ENCODE results near the gene CACNA1S.
A peak's percentile ranks its signal among the peaks of the same experiment; 100 is the strongest.

The CACNA1S gene

DNA sequence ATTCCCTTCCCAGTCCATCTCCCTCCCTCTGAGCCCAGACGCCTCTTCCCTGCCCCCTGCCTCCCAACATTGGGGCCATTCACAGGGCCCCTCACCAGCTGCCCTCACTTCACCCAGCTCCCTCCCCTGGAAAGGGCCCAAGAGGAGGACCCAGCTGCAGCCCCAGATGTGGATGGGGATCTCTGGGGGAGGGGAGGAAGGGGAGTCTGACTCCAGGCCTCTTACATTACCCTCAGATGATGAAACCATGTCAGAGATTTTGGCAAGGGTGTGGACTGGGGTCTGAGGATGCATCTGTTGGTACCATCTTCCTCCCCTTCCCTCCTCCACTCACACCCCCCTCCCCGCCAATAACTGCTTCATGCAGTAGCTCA, 87.6 kb downstream of the CACNA1S start:
- Histone ChIP-seq H3K36me3 (ENCODE audit: control insufficient read depth, insufficient read depth, low read length) (no peaks in the 10 kb centered on the region), H3K4me3 (ENCODE audit: insufficient read depth, low read depth, low read length, poor library complexity, severe bottlenecking) (no peak overlapping the region), H3K27ac (ENCODE audit: insufficient read depth, low read length, poor library complexity, severe bottlenecking) (no peak overlapping the region), H3K27me3 (replicated peaks; ENCODE audit: control insufficient read depth, insufficient read depth, low read length, poor library complexity, severe bottlenecking) (no peaks in the 10 kb centered on the region), H3K4me1 (ENCODE audit: control insufficient read depth, insufficient read depth, low read length, poor library complexity, severe bottlenecking) (peaks cover 44% of the 10 kb centered on the region), H3K9me3 (ENCODE audit: control insufficient read depth, low read length) (no peaks in the 10 kb centered on the region)
- no peak for DNase-seq

DNA sequence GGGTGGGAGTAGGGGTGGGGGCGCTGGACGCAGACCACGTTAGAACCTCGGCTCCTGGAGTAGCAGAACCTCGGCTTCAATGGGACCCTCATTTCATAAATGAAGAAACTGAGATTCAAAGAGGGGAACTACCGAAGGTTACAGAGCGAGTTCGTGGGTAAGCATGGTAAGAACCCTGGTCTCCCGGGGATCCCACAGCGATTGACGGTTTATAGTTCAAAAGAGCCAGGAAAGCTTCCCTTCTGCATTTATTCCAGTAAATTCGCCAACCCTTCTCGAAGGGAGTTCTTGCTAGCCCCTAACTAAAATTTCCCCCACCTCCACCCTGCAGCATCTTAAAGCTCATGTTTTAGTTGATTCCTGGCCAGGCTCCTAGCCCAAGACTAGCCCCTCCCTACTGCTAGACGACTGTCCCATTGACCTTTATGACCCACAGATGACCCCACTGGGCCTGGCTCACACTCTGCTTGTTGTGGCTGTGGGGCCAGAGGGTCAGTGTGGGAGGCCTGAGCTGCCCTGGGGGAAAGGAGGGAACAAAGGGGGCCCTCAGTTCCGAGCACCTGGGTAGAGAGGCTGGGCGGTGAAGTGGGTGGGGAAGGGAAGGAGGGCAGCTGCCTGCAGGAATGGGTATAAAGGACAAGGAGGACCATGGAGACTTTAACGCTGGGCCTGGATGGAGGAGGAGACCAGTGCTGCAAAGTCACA, 88.2 kb downstream of the CACNA1S start:
- peak overlapping the region; percentile 33 for H3K27ac ChIP-seq (ENCODE audit: insufficient read depth, low read length, poor library complexity, severe bottlenecking)
- no peaks in the 10 kb centered on the region for H3K36me3 ChIP-seq (ENCODE audit: control insufficient read depth, insufficient read depth, low read length)
- H3K9me3 ChIP-seq (ENCODE audit: control insufficient read depth, low read length), result no peaks in the 10 kb centered on the region
- no peak for DNase-seq
- H3K4me3 ChIP-seq (ENCODE audit: insufficient read depth, low read depth, low read length, poor library complexity, severe bottlenecking), result no peak overlapping the region
- H3K4me1 ChIP-seq (ENCODE audit: control insufficient read depth, insufficient read depth, low read length, poor library complexity, severe bottlenecking), result peaks cover 49% of the 10 kb centered on the region
- no peaks in the 10 kb centered on the region for H3K27me3 ChIP-seq (replicated peaks; ENCODE audit: control insufficient read depth, insufficient read depth, low read length, poor library complexity, severe bottlenecking)

DNA sequence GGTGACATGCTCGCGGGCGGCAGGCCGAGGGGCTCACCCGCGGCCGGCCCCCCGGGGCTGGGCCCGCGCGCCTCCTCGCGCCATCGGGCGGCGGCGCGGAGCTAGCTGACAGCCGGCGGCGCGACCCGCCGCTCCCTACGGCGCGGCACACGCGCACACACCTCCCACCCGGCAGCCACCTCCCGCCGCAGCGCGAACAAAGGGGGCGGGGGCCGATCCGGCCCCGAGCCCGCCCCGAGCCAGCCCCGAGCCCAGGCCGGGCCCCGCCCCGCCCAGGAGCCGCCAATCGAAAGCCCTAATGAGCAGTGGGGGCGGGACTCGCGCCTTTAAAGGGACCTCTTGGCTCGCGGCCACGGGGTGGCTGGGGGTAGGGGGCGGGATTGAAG, 88.7 kb downstream of the CACNA1S start, which contains the start of gene KIF21B:
KIF21B (minus strand) TSS at position 198 of the 386 bp plus-strand sequence. CDS start 331 bp downstream, outside the sequence.
- Histone ChIP-seq H3K36me3 (ENCODE audit: control insufficient read depth, insufficient read depth, low read length) (no peaks in the 10 kb centered on the region), H3K4me3 (ENCODE audit: insufficient read depth, low read depth, low read length, poor library complexity, severe bottlenecking) (peak within 1 kb of the TSS; percentile 83), H3K27me3 (replicated peaks; ENCODE audit: control insufficient read depth, insufficient read depth, low read length, poor library complexity, severe bottlenecking) (no peaks in the 10 kb centered on the region), H3K9me3 (ENCODE audit: control insufficient read depth, low read length) (no peaks in the 10 kb centered on the region), H3K4me1 (ENCODE audit: control insufficient read depth, insufficient read depth, low read length, poor library complexity, severe bottlenecking) (peaks cover 54% of the 10 kb centered on the region), H3K27ac (ENCODE audit: insufficient read depth, low read length, poor library complexity, severe bottlenecking) (peak within 1 kb of the TSS; percentile 81)
- peak; percentile 83 to 87 (median 86) for DNase-seq

DNA sequence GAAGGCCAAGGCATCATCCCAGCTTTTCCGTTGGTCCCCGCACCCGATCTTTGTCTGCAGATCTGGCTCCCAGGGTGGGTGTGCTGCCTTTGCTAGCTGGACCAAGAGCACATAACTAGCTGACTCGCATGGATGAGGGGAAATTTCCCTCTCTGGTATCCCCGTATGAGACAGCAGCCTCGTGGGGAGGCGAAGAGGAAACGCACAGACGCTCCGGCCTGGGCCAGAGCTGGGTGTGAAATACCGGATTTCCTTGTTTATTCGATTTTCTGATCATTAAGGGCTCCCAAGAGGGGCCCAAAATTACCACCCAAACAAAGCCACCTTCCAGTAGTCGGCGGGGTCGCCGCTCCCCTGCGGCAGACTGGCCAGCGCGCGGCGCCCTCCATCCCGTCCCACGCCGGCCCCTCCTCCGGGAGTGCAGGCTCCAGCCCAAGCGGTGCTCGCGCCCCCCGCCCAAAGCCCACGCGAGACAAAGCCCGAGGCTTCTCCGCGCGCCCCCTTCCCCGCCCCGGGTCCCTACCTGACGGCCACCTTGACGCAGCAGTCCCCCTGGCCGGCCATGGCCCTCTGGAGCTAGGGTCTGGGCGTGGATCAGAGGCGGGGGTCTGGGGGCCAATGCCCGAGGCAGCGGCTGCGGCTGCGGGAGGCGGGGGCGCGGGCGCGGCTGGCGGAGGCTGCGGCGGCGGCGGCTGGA, 89.3 kb downstream of the CACNA1S start:
- Histone ChIP-seq H3K9me3 (ENCODE audit: control insufficient read depth, low read length) (no peaks in the 10 kb centered on the region), H3K36me3 (ENCODE audit: control insufficient read depth, insufficient read depth, low read length) (no peaks in the 10 kb centered on the region), H3K4me3 (ENCODE audit: insufficient read depth, low read depth, low read length, poor library complexity, severe bottlenecking) (peak overlapping the region; percentile 83), H3K4me1 (ENCODE audit: control insufficient read depth, insufficient read depth, low read length, poor library complexity, severe bottlenecking) (peaks cover 60% of the 10 kb centered on the region), H3K27ac (ENCODE audit: insufficient read depth, low read length, poor library complexity, severe bottlenecking) (peak overlapping the region; percentile 81), H3K27me3 (replicated peaks; ENCODE audit: control insufficient read depth, insufficient read depth, low read length, poor library complexity, severe bottlenecking) (no peaks in the 10 kb centered on the region)
- peak in 2 of 3 donors; percentile 29 to 33 for DNase-seq

DNA sequence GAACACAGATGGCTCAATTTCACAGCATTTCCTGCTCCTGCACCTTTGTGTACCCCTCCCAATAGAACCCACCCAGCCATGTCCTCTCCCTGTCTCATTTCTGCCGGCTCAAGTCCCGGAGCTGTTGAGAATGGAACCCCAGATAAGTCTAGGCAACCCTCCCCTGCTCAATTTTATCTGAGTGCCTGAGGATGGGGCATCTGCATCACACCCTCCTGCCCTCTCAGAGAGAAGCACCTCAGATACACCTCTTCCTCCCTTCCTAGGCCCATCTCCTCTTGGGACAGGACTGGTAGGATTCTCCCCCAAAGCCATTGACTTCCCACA, 89.8 kb downstream of the CACNA1S start:
- DNase-seq, result no peak
- H3K4me3 ChIP-seq (ENCODE audit: insufficient read depth, low read depth, low read length, poor library complexity, severe bottlenecking), result peak overlapping the region; percentile 83
- H3K27me3 ChIP-seq (replicated peaks; ENCODE audit: control insufficient read depth, insufficient read depth, low read length, poor library complexity, severe bottlenecking), result no peaks in the 10 kb centered on the region
- H3K27ac ChIP-seq (ENCODE audit: insufficient read depth, low read length, poor library complexity, severe bottlenecking), result peak overlapping the region; percentile 81
- no peaks in the 10 kb centered on the region for H3K36me3 ChIP-seq (ENCODE audit: control insufficient read depth, insufficient read depth, low read length)
- peaks cover 65% of the 10 kb centered on the region for H3K4me1 ChIP-seq (ENCODE audit: control insufficient read depth, insufficient read depth, low read length, poor library complexity, severe bottlenecking)
- no peaks in the 10 kb centered on the region for H3K9me3 ChIP-seq (ENCODE audit: control insufficient read depth, low read length)

DNA sequence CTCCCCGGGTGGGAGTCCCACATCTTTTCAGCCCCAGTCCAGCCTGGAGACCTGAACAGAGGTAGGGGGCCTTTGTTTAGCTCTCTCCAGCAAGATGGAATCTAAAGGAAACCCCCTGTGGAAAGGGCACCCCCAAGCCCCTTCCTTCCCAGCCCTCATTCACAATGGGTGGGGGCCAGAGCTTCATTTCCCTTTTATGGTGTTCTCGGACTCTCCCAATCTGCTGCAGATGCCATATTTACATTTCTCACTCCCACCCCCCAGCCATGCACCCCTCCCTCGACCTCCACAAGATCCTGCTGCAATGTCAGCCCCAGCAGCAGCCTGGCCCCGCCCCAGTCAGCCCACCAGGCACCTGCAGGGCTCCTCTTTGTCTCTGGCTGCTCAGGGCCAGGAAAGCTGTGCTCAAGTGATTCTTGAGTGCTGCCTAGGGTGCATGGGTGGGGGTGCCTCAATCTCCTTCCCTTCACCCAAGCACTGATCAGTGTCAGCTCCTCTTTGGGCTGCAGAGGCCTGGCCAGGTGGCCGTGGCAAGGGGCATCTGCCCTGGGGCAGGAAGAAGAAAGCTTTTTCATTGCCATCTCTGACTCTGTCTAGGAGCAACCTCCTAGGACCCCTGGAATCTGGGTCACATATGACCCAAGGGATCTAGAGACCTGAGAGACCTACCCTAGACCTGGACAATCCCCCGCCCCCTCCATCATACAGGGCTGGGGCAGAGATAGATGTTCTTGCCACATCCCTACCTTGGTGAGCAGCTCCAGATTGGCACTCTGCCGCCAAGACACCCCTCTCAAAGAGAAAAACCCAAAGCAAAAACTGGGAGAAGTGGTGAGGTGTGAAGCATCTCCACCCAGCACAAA, 90.4 kb downstream of the CACNA1S start:
- Histone ChIP-seq H3K4me3 (ENCODE audit: insufficient read depth, low read depth, low read length, poor library complexity, severe bottlenecking) (peak overlapping the region; percentile 83), H3K27me3 (replicated peaks; ENCODE audit: control insufficient read depth, insufficient read depth, low read length, poor library complexity, severe bottlenecking) (no peaks in the 10 kb centered on the region)

DNA sequence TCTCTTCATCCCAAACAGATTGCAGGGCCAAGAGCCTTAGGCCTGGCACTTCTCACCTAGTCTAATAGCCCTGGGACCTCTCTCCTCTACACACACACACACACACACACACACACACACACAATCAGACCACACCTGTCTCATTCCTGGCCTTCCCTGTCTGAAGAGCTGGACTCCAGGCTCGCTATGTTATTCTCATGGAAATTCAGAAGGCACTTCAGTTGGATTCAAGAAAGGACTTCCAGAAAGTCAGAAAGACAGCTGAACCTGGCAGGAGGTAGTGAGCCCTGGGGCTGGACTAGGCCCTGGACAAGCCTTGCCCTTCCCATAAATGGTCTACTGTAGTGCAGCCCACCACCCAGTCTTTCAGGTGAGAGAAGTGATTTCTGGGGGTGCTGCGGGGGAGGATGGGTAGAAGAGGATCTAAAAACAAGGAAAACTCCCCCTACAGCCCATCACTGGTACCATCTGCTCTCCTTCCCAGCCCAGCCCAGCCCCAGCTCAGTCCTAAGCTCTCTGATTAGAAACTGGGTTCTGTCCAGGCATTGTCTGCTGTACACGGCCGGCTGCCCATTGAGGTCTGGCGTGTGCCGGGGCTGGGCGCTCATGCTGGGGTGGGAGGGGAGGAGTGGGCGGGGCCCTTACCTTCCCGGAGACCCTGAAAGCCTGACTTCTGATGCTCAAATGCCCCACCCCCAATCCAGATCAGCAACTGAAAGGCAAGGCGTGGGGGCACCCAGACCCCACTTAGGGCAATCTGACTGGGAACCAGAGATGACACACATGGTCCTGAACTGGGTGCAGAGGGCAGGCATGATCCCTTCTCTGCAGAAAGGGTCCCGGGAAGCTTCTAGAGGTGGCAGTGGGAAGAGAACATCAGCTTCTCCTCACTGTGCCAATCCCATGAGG, 91.3 kb downstream of the CACNA1S start:
- H3K27ac ChIP-seq (ENCODE audit: insufficient read depth, low read length, poor library complexity, severe bottlenecking), result peak overlapping the region; percentile 81
- DNase-seq, result no peak

More for the DNA sequence above, 90.4 kb downstream of the CACNA1S start:
- Histone ChIP-seq H3K36me3 (ENCODE audit: control insufficient read depth, insufficient read depth, low read length) (no peaks in the 10 kb centered on the region), H3K27ac (ENCODE audit: insufficient read depth, low read length, poor library complexity, severe bottlenecking) (peak overlapping the region; percentile 81), H3K4me1 (ENCODE audit: control insufficient read depth, insufficient read depth, low read length, poor library complexity, severe bottlenecking) (peaks cover 71% of the 10 kb centered on the region), H3K9me3 (ENCODE audit: control insufficient read depth, low read length) (no peaks in the 10 kb centered on the region)
- DNase-seq, result no peak

DNA sequence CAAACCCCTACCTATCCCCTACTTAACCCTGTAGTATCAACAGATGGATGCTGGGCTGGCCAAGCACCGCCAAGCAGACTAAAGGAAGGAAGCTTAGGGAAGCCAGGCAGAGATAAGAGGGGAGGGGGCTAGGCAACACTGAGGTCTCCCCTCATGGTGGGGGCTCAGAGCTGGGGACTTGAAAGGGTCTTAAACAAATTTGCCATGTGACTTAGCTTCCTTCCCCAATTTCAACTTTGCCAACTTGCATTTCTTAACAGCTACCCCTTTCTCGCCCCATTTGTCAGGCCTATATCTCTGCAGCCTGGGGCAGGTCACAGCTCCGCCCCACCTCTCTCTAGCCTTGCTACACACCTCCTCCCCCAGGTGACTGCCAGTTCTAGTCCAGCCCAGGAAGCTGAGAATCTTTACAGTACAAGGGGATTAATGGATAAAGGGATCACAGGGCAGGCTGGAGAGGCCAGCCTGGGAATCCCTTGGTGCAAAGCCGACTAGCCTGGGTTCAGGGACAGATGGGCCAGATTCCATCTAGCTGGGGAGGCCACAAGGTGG, 92.1 kb downstream of the CACNA1S start:
- no peak for DNase-seq
- Histone ChIP-seq H3K27ac (ENCODE audit: insufficient read depth, low read length, poor library complexity, severe bottlenecking) (peak overlapping the region; percentile 81), H3K9me3 (ENCODE audit: control insufficient read depth, low read length) (no peaks in the 10 kb centered on the region), H3K4me3 (ENCODE audit: insufficient read depth, low read depth, low read length, poor library complexity, severe bottlenecking) (peak overlapping the region; percentile 24), H3K4me1 (ENCODE audit: control insufficient read depth, insufficient read depth, low read length, poor library complexity, severe bottlenecking) (peaks cover 75% of the 10 kb centered on the region), H3K36me3 (ENCODE audit: control insufficient read depth, insufficient read depth, low read length) (no peaks in the 10 kb centered on the region), H3K27me3 (replicated peaks; ENCODE audit: control insufficient read depth, insufficient read depth, low read length, poor library complexity, severe bottlenecking) (no peaks in the 10 kb centered on the region)

More for the DNA sequence above, 91.3 kb downstream of the CACNA1S start:
- no peaks in the 10 kb centered on the region for H3K36me3 ChIP-seq (ENCODE audit: control insufficient read depth, insufficient read depth, low read length)
- H3K4me3 ChIP-seq (ENCODE audit: insufficient read depth, low read depth, low read length, poor library complexity, severe bottlenecking), result peak overlapping the region; percentile 83
- H3K27me3 ChIP-seq (replicated peaks; ENCODE audit: control insufficient read depth, insufficient read depth, low read length, poor library complexity, severe bottlenecking), result no peaks in the 10 kb centered on the region
- no peaks in the 10 kb centered on the region for H3K9me3 ChIP-seq (ENCODE audit: control insufficient read depth, low read length)
- peaks cover 72% of the 10 kb centered on the region for H3K4me1 ChIP-seq (ENCODE audit: control insufficient read depth, insufficient read depth, low read length, poor library complexity, severe bottlenecking)
